ENCODE results near the gene PALS1. TPM values are rescaled to one million over a fixed set of nuclear protein-coding genes. Genes with fewer than 3 reads are reported as not detected.

The PALS1 gene
- total and polyA plus RNA-seq, 2 experiments from 2014 or later = 9.1 to 26.7 TPM

GRCh38 chr14:67199016-67199415, 42.2 kb upstream of the PALS1 start:
- no peak overlapping the region for H3K27ac ChIP-seq (ENCODE audit: low read depth)
- no peak for ATAC-seq

More at GRCh38 chr14:67199016-67199415, 42.2 kb upstream of the PALS1 start:
- Mint-ChIP-seq H3K36me3 (ENCODE audit: low read depth) (no peaks in the 10 kb centered on the region), H3K27me3 (ENCODE audit: insufficient read depth, low read depth, poor library complexity) (peaks cover 2% of the 10 kb centered on the region), H3K9me3 (no peaks in the 10 kb centered on the region), H3K4me1 (no peaks in the 10 kb centered on the region), H3K27ac (no peak overlapping the region), H3K4me3 (no peak overlapping the region)
- Histone ChIP-seq H4K20me1 (replicated peaks; ENCODE audit: insufficient read depth) (no peaks in the 10 kb centered on the region), H2AFZ (no peak overlapping the region), H3F3A (replicated peaks; ENCODE audit: low read depth) (no peaks in the 10 kb centered on the region), H3K4me2 (no peak overlapping the region), H3K36me3 (ENCODE audit: insufficient read depth) (no peaks in the 10 kb centered on the region), H3K9me2 (ENCODE audit: insufficient read depth) (peaks cover 4% of the 10 kb centered on the region; the same call in 1 of the 2 replicates), H3K4me3 (no peak overlapping the region), H3K79me2 (replicated peaks; ENCODE audit: insufficient read depth) (no peaks in the 10 kb centered on the region), H3K27me3 (ENCODE audit: insufficient read depth) (no peaks in the 10 kb centered on the region), H3K4me1 (ENCODE audit: insufficient read depth) (no peaks in the 10 kb centered on the region)
- DNase-seq (ENCODE audit: low spot score) = no peak
- TF ChIP-seq ZNF114 (CRISPR knock-in tag; IDR thresholded peaks at IDR 0.05) = no peak
- TF ChIP-seq ZNF331 (CRISPR knock-in tag; IDR thresholded peaks at IDR 0.05; ENCODE audit: low read depth) = no peak
- TF ChIP-seq ETS1 (IDR thresholded peaks at IDR 0.05) = no peak
- TF ChIP-seq JUNB (IDR thresholded peaks at IDR 0.05; ENCODE audit: unreplicated experiment) = no peak
- TF ChIP-seq ZNF462 (CRISPR knock-in tag; IDR thresholded peaks at IDR 0.05) = no peak
- TF ChIP-seq STAT1 (IDR thresholded peaks at IDR 0.05; ENCODE audit: unreplicated experiment) = no peak
- no peak for TF ChIP-seq CTCF (conservative IDR thresholded peaks at IDR 0.05; ENCODE audit: low read depth in 2 of 2)
- TF ChIP-seq CREB1 (CRISPR knock-in tag; IDR thresholded peaks at IDR 0.05; ENCODE audit: low read depth) = no peak
- no peak for TF ChIP-seq NANOG (IDR thresholded peaks at IDR 0.05; ENCODE audit: borderline replicate concordance)
- TF ChIP-seq EZH2phosphoT487 (IDR thresholded peaks at IDR 0.05; ENCODE audit: unreplicated experiment) = no peak
- TF ChIP-seq POLR2AphosphoS5 (IDR thresholded peaks at IDR 0.05; ENCODE audit: low read depth) = no peak

Measured in GM23338 (cell line).